ENCODE measurements around the gene MAP7.

The MAP7 gene

DNA sequence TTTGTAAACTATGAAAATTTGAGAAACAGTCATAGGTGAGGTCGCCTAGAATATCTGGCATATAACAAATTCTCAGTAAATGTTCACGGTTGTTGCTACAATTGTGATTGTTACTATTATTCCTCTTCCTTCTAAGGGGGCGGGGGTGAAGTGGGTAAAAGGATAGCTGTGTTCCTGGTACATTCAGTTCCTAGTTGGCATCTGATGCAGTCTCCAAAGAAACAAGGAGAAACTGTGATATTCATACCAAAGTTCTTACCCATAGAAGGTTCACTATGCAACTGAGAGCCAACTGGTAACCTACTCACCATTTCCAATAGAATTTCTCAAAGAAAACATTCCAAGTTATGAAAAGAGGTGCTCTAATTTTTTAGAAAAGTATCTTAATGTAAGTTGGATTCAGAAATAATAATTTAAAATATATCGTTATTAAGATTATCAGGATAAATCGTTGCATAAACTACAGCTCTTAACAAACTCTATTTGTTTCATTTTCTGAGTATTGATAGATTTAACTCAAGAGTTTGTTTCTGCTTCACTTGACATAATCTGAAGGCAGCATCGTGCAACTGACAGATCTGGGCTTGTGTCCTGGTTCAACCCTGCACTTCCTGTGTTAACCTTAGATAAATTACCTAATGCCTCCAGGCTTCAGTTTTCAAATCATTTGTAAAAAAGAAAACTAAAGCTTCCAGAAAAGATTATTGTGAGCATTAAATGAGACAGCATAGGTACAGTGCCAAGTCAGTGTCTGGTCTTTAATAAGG, 13.3 kb upstream of the MAP7 start:
- no peak for DNase-seq

DNA sequence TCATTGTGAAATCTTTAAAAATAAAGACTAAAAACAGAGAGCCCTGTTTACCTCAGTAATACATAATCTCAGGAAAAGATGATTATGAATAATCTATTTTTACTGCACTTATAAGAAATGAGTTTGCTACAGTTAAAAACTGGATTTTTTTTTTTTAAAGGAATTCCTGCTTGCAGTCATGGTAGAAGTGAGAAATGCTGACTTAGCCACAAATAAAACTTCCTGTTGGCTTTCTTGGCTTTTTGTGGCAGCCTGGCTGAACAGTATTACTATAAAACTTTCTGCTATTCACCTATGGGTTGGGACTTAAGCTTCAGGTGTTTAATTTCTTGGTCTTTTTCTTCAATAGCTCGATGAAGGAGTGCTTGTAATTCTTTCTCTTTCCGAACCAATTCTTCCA, 12.0 kb upstream of the MAP7 start:
- no peak for DNase-seq

GRCh38 chr6:136553166-136553787, 3.1 kb upstream of the MAP7 start:
- DNase-seq = no peak

DNA sequence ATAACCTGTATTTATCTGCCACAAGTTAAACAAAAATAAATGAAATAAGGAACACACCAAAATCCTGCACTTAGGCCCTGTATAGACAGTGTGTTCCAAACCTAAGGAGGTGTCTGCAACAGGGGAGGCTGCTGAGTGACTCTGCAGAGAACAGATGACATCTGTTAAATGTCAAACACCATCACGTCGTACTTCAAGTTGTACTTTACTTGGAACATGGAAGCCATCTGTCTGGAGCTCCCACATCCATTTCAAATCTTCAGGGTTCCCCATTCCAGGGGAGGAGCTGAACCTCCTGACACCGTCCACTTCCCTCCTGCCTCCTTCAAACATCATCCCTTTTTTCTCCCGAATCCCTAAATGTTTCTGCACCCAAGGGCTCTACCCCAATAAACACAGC, 1.8 kb upstream of the MAP7 start:
- DNase-seq = no peak

DNA sequence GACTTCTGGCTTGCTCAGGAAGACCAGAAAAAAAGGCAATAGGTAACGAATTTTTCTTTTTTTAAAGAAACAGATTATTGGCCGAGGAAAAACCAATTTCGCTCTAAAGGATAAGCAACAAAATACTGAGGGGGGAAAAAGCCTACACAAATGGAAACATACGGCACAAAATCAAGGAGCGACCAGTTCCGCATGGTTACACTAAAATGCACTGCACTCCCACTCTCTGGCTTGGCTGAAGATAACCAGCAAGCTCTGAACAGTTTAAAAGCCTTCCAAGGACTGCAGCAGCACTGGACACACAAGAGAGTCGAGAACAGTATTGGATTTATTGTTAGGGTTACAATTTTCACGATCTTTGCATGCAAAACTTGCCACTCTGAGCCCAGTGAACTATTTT, 881 bp upstream of the MAP7 start:
- no peak for DNase-seq

GRCh38 chr6:136550045-136550329, 235 bp downstream of the MAP7 start:
- no peak for DNase-seq

GRCh38 chr6:136549300-136550044, 750 bp downstream of the MAP7 start:
- DNase-seq = no peak

DNA sequence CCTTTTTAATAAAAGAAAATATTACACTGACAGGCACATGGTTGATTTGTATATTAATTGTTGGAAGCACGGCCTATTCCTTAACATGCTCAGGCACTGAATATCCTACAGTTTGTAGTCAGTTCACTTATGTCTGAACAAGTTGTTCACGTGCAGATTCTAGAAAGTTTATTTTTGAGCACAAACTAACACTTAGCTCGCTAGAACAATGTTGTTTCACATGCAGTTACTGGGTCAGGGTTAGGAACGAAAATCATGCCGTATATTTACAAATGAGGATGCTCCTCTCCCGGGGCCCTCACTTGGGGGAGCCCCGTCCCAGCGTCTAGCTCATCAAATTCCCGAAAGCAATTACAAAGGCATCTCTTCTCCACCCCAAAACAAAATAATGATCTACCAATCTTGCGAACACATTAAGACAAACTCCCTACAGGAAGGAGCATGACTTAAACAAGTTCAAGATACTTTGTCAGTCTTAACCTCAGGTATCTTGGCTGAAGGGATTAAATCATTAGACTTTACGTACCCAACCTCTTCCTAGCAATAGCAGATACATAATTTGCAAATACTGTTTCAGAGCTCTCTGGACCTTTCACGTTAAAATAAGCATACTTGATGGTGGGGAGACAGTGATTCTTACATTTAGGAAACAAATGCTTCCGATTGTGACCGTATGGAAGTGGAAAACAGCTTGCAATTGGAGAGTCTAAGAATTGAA, 1.5 kb downstream of the MAP7 start:
- DNase-seq = no peak

DNA sequence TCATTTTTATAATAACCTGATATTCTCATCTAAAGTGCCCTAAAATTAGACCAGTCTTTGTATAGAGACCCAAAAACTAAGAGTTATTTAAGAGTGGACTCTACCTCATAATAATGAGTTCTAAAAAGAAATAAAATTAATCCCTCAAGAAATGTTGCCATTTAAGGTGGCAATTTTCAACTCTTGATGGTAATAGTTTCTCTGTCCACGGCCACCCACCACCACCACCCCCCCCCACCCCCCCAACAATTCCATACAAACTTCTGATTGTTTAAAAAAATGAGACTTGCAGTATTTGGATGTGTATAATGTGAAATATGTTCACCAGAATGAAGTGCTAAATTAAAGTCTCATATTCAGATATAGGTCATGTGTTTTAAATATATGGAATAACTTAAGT, 2.4 kb downstream of the MAP7 start:
- DNase-seq = no peak

- DNase-seq = no peak
Observed at GRCh38 chr6:136547336-136547735, 2.9 kb downstream of the MAP7 start.

DNA sequence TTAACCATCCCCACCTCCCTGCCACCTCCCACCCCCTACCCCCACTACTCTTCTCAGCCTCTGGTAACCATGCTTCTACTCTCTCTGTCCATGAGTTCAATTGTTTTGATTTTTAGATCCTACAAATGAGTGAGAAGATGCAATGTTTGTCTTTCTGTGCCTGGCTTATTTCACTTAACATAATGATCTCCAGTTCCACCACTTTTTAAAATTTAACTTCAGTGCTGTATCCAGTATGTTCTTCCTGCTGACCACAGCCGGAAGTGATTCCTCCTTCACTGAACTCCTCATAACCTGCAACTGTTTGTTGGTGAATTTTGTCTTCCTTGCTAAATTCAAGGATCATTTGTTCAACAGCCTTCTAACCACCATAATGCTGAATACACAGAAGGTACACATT, 3.9 kb downstream of the MAP7 start:
- DNase-seq = no peak

DNA sequence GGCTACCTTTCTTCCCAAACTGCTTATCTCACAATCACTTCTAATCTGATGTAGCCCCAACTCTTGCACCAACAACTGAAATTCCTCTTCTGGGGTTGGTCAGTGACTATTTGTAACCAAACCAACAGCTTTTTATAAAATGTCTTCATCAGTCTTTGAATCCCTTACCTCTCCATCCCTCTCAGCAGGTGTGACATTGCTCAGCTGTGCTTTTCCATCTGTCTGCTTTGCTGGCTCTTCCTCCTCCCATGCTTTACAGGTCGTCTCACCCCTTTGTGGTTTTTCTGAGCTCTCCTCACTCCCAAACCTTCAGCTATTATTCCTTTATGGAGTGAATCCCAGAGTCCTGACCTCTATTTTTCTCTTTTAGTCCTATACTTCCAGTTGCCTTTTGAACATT, 5.9 kb downstream of the MAP7 start:
- DNase-seq = no peak

- no peak for DNase-seq
Observed at GRCh38 chr6:136541395-136541794, 8.8 kb downstream of the MAP7 start.

GRCh38 chr6:136539967-136540652, 10.1 kb downstream of the MAP7 start:
- DNase-seq = no peak

DNA sequence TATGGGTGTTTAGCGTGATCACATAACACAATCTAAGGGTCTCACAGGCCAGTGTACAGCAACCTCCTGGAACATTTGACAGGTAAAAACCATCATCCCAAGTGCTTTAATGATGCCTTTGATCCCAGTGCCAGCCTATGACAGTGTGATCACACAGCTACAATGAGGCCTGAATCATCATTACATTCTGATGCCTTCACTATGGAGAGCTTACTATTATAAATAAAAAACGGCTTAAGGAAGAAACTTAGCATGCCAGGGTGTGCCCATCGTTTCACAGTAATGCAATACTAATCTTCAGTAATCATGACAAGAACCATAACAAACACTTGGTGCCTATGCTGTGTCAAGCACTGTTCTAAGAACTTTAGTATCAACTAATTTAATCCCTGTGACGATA, 11.4 kb downstream of the MAP7 start:
- DNase-seq = no peak

DNA sequence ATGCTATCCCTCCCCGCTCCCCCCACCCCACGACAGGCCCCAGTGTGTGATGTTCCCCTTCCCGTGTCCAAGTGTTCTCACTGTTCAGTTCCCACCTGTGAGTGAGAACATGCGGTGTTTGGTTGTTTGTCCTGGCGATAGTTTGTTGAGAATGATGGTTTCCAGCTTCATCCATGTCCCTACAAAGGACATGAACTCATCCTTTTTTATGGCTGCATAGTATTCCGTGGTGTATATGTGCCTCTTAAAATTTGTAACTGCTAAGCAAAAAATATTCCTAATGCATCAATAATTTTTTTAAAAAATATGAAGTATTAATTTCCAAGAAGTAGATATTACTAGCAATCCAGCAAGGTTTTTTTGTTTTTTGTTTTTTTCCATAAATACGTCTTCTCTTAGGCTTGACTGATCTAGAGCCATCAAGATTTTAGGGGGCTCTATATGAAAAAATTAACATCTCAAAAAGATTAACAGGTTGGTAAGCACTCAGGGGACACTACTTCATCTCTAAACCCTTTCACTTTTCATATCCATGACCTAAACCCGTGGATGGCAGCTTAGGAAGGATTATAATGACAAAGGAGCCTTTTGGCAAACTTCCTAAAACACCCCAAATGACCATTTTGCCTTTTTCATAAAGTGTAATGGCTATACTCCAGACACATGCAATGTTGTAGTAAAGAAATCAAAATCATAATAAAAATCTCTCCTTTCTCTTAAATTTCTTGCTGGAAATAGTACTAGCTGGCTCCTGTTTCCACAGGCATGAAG, 14.2 kb downstream of the MAP7 start:
- no peak for DNase-seq

DNA sequence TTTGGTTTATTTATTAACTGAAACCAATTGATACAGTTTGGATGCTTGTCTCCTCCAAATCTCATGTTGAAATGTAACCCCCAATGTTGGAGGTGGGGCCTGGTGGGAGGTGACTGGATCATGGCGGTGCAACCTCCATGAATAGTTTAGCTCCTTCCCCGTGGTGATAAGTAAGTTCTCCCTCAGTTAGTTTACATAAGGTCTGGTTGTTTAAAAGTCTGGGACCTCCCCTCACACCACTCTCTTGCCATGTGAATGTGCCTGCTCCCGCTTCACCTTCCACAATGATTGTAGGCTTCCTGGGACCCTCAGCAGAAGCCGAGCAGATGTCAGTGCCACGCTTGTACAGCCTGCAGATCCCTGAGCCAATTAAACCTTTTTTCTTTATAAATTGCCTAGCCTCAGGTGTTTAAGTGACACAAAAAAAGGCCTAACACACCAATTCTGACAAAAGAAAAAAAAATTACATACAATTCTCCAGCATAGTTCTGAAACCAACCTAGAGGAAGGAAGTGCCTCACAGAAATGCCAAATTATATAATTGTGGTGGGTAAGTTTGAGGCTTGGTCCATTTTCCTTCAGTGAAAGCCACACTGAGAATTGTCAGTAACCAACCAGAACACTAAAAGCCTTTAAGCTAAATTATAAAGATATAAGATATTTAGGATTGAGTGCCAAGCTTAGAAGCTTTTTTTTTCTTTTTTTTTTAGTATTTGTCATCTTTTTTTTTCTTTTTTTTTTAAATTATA, 15.0 kb downstream of the MAP7 start:
- DNase-seq = no peak

GRCh38 chr6:136534268-136534667, 16.0 kb downstream of the MAP7 start:
- DNase-seq = no peak

DNA sequence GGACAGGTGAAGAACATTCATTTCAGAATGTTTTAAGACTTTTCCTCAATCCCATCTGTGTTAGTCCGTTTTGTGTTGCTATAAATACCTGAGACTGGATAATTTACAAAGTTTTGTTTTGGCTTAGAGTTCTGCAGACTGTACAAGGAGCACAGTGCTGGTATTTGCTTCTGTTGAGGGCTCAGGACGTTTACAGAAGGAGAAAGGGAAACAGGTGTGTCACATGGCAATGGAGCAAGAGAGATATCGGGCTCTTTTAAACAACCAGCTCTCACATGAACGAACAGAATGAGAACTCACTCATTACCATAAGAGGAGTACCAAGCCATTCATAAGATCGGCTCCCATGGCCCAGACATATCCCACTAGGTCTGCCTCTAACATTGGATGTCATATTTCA, 16.7 kb downstream of the MAP7 start:
- DNase-seq = no peak

DNA sequence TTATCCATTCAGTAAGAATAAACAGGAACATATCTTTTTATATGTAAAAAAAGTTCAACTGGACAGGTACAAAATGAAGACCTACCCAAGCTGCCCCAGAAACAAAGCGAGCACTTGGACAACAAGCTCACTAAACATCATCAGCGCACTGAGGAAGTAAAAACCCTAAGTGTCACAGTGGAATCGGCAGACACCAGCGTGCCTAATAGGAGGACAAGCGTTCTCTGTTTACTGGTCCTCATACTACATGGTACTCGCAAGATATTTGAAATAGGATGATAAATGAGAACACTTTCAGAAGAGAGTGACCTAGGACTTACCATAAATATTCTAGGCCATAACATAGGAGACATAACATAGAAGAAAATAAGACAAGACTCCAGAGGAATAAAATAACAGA, 18.2 kb downstream of the MAP7 start:
- no peak for DNase-seq

DNA sequence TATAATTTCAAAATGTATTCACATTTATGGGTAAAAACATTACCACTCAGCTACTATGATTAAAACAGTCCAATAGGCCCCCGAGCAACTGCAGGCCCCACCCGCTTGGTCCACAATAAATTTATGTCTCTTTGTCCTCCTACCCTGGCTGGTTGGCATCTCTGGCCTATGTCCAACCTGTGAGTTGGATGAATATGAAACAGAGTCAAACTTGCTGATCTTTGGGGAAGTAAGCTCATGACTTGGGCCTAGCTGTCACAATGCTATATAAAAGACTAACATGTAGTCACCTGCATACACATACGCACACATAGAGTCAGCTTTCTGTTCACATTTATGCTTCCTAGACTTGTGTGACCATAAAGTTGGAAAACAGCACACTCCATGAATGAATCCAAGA, 20.5 kb downstream of the MAP7 start:
- no peak for DNase-seq

DNA sequence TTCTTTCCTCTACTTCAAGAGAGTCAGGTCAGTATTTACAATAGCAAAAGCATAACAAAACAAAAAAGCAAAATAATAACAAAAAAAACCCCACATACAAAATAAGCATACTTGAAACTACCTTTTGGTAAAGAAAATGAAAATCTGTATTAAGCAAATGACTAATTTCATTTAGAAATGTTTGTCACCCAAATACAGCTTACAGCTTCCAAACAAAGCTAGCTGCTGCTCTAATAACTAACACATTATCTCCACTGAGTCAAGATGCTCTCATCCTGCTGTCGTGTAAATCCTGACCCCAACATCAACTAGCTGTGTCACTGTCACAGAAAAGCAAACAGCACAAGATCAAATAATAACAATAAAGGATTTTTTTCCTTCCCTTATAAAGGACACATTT, 21.7 kb downstream of the MAP7 start:
- no peak for DNase-seq

Measured in GF-D8 (cell line).